ENCODE measurements around the gene LAPTM5.

The LAPTM5 gene

DNA sequence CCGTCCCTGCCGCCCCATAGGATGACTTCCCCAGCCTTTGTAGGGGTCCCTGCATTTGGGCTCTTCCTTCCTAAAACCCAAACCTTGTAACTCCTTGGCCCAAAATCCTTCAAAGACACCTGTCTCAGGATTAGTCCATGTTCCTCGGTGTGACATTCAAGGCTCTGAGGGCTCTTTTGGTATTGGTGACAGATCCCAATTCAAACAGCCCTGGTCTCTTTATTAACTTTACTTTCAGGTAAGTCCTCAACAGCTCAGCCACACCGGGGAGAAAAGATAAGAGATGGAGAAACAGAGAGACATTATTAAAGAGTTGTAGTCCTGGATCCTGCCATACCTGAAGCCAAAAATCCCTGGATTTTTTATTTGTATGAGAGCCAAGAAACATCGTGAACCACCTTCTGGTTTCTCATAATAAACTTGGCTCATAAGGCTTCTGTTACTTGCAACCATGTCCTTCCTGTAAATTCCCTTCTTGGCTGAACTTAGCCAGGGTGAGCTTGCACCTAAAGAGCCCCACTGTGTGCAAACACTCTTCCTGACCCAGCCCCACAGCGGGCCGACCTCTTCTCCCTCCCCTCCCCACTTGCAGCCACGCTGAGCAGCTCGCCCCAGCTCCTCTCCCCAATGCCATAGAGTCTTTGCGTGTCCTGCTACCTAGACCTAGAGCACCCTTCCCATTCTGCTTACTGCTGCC lies 26.3 kb downstream of the LAPTM5 start:
- Histone ChIP-seq H3K27me3 (peaks cover 0 to 5% of the 10 kb centered on the region in 2 donors), H3K36me3 (peaks cover 0 to 7% (median 0%) of the 10 kb centered on the region in 3 donors), H3K27ac (no peak overlapping the region), H3K9me3 (no peaks in the 10 kb centered on the region), H3K4me3 (no peak overlapping the region), H3K4me1 (no peaks in the 10 kb centered on the region)
- TF ChIP-seq, protein P1, sequence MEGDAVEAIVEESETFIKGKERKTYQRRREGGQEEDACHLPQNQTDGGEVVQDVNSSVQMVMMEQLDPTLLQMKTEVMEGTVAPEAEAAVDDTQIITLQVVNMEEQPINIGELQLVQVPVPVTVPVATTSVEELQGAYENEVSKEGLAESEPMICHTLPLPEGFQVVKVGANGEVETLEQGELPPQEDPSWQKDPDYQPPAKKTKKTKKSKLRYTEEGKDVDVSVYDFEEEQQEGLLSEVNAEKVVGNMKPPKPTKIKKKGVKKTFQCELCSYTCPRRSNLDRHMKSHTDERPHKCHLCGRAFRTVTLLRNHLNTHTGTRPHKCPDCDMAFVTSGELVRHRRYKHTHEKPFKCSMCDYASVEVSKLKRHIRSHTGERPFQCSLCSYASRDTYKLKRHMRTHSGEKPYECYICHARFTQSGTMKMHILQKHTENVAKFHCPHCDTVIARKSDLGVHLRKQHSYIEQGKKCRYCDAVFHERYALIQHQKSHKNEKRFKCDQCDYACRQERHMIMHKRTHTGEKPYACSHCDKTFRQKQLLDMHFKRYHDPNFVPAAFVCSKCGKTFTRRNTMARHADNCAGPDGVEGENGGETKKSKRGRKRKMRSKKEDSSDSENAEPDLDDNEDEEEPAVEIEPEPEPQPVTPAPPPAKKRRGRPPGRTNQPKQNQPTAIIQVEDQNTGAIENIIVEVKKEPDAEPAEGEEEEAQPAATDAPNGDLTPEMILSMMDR (IDR thresholded peaks at IDR 0.05): no peak
- no peak for DNase-seq
- intact Hi-C loops (cut with DNase I; ENCODE audit: low total_unique reads): no loop called here

DNA sequence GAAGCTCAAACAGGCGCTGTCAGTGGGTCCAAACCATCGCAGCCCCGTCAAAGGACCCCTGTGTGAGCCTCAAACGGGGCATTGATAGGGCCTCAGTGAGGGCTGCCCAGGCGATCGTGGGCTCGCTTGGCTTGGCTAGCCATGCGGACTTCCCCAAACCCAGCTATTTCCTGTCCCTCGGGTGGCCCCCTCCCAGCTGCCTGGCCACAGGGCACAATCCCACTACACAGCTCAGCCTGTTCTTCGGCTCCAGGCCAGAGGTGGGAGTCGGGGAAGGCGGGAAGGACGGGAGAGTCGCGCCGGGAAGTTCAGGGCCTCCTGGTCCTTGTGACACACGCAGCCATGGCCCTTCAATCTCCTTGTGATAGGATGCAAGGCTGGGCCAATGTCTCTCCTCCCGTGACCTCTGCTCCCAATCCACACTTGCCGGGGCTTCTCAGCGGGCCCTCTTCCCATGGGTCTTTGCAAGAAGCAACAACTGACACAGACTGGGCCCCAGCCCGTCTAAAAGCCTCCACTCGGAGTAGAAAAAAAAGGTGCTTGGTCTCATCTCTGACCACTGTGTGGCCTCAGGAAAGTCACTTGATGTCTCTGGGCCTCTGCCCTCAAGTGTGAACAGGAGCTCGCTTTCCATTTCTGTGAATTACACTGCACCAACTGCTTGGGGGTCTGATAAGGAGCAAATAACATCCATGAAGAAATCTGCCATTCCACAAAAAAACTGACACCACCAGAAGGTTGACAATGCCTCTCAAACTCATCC lies 27.0 kb downstream of the LAPTM5 start:
- H3K4me1 ChIP-seq: no peaks in the 10 kb centered on the region
- H3K27ac ChIP-seq: no peak overlapping the region
- H3K36me3 ChIP-seq: peaks cover 0 to 15% (median 4%) of the 10 kb centered on the region in 3 donors
- no peaks in the 10 kb centered on the region for H3K9me3 ChIP-seq
- intact Hi-C loops (cut with DNase I; ENCODE audit: low total_unique reads): no loop called here
- H3K27me3 ChIP-seq: peaks cover 0 to 5% of the 10 kb centered on the region in 2 donors
- DNase-seq: no peak
- H3K4me3 ChIP-seq: no peak overlapping the region
- TF ChIP-seq, protein P1 (IDR thresholded peaks at IDR 0.05): no peak

DNA sequence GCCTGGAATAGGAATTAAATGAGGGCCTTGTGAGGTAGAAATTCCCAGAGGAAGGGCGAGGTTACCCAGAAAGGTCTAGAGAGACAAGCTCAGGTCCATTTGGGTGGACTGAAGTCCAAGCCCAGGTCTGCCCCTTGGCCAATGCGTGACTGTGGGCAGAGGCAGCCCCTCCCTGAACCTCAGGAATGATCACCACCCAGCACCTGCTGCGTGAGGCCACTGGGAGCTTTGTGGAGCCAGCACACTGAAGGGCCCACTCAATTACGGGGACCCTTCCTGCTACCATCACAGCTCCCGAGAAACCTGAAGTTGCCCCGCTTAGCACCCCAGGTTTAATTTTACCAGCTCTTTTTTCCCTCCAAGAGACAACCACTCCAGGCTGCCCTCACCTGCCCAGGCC lies 27.7 kb downstream of the LAPTM5 start:
- Histone ChIP-seq H3K9me3 (no peaks in the 10 kb centered on the region), H3K27me3 (peaks cover 0 to 5% of the 10 kb centered on the region in 2 donors), H3K4me3 (no peak overlapping the region), H3K36me3 (peaks cover 0 to 21% (median 7%) of the 10 kb centered on the region in 3 donors), H3K27ac (no peak overlapping the region), H3K4me1 (no peaks in the 10 kb centered on the region)
- intact Hi-C loops (cut with DNase I; ENCODE audit: low total_unique reads): no loop called here
- DNase-seq: no peak
- TF ChIP-seq, protein P1 (IDR thresholded peaks at IDR 0.05): no peak

DNA sequence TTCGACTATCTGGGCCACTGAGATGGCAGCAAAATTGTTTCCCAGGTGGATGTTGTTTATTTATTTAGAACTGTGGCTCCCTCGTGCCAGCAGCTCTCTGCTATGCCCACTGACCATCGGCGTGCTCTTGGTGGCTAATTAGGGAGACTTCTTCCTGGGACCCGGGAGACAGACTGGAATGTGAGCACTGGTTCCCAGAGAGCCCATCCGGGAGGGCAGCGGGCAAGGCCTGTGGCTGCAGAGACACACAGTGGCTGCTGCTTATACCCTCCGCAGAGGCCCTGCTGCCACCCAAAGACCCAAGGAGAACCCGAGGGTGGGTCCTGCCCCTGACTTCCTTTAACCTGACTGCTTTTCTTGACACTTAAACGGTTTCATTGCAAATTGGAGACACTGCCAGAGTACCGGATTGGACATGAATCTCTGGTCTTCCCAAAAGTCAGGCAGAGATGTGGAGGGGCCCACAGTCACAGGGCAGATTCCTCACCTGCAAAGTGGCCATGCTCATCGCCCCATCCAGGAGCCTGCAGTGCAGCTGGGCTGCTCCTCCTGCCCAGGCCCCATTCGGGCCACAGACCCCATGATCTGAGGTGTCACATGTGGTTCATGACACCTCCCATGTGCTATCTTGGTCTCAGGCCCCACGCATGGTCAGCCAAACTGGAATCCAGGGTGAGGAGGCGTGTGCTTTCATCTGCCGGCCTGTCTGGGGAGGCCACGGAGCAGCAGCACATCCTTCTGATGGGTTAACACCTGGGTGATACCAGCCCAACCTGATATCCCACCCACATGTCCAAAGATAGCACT lies 28.5 kb downstream of the LAPTM5 start:
- TF ChIP-seq, protein P1 (IDR thresholded peaks at IDR 0.05): no peak
- H3K27ac ChIP-seq: no peak overlapping the region
- peaks cover 0 to 30% (median 7%) of the 10 kb centered on the region in 3 donors for H3K36me3 ChIP-seq
- H3K4me1 ChIP-seq: no peaks in the 10 kb centered on the region
- H3K27me3 ChIP-seq: peaks cover 0 to 5% of the 10 kb centered on the region in 2 donors
- no peak for DNase-seq
- no peaks in the 10 kb centered on the region for H3K9me3 ChIP-seq
- H3K4me3 ChIP-seq: no peak overlapping the region
- intact Hi-C loops (cut with DNase I; ENCODE audit: low total_unique reads): no loop called here

DNA sequence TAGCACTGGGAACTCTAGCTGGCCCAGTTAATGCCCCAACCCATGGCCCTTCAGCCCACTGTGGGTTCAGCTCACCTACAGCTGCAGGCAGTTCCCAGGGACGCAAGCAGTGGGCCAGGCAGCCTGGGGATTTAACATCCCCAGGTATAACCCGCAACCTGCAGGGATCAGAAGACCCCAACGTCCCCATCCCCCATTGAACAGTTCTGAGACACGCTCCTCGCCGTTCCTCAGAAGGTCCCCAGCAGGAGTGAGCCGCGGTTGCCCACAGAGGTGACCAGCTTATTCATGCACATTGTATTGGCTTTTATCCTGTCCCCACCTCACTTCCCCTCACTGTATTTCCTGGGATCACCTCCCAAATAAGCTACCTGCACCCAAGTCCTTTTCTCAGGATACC lies 29.2 kb downstream of the LAPTM5 start:
- no peaks in the 10 kb centered on the region for H3K4me1 ChIP-seq
- H3K4me3 ChIP-seq: no peak overlapping the region
- H3K36me3 ChIP-seq: peaks cover 0 to 37% (median 7%) of the 10 kb centered on the region in 3 donors
- TF ChIP-seq, protein P1 (IDR thresholded peaks at IDR 0.05): no peak
- intact Hi-C loops (cut with DNase I; ENCODE audit: low total_unique reads): no loop called here
- no peaks in the 10 kb centered on the region for H3K9me3 ChIP-seq
- no peaks in the 10 kb centered on the region for H3K27me3 ChIP-seq
- H3K27ac ChIP-seq: no peak overlapping the region
- no peak for DNase-seq
